ENCODE measurements around the gene PLEKHG5. TPM values are rescaled to one million over a fixed set of nuclear protein-coding genes. Genes with fewer than 3 reads are reported as not detected.
"Not testable (repeated sequence)": the region's sequence is repeated elsewhere in the genome, so short reads cannot be mapped to it uniquely, and the experiment has no call there.

Gene PLEKHG5
- total and polyA plus RNA-seq, 3 experiments from 2014 or later = 1.0 to 2.6 (median 2.2) TPM

DNA sequence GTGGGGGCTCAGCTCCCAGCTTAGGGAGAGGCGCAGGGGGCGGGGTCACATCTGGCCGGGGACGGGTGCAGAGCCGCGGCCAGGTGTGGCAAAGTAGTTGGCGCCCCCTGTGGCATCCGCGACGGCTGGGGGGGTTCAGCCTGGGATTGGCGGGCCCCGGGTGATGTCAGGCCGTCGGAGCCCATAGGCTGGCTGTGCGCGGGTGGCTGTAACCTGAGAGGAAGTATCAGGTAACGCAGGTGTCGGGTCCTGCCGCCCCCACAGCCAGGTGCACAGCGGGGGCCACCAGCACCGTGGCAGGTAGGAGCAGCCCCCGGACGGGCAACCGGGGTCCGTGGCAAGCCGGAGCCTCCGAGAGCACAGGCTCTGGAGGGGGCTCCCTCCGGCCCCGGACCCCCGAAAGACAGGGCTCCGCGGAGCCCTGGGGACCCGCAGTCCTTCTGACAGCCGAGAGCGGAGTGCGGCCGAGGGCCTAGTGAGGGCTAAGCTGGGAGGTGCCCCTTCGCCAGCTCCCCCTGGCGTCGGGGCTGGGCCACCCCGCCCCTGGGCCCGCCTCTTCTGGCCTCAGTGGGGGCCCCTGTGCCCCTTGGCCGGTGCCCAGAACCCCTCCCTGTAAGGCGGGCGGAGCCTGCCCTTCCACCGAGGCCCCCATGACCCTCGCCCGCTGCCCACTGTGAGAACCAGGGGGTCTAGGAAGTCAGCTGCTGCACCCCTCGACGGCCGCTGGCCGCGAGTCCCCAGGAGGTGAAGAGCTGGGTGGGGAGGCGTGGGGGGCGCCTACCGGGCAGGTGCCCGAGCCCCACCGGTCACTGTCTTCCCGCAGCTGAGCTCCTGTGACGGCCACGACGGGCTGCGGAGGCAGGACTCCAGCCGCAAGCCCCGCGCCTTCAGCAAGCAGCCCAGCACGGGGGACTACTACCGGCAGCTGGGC is 43.4 kb downstream of the PLEKHG5 start:
- Mint-ChIP-seq H3K27ac (peak overlapping the region in 1 of 8 donors; percentile 63), H3K4me3 (peak overlapping the region; percentile 50 to 87 (median 72)), H3K27me3 (peaks cover 39 to 57% of the 10 kb centered on the region in 2 donors), H3K36me3 (peaks cover 0 to 4% (median 0%) of the 10 kb centered on the region in 3 donors), H3K9me3 (no peaks in the 10 kb centered on the region), H3K4me1 (peaks cover under 1 to 29% (median 14%) of the 10 kb centered on the region in 3 donors)
- Histone ChIP-seq H3K4me3 (ENCODE audit: low read length) (peak overlapping the region; percentile 22), H3K9me3 (ENCODE audit: low read length) (no peaks in the 10 kb centered on the region), H3K27me3 (ENCODE audit: insufficient read depth, low read length, poor library complexity, severe bottlenecking) (peaks cover 29% of the 10 kb centered on the region), H3K4me1 (ENCODE audit: insufficient read depth, low read length) (peaks cover 13% of the 10 kb centered on the region), H3K27ac (ENCODE audit: low read depth, low read length) (no peak overlapping the region), H3K36me3 (ENCODE audit: insufficient read depth, low read length) (no peaks in the 10 kb centered on the region)
- ChIA-PET CTCF (interaction anchor here (1.0 to 3.0 kb wide), 8 partner anchors 9 to 41 kb away, joined by 3 to 21 read pairs (median 8); partner anchors contain the start of gene TNFRSF25), POLR2A (interaction anchor here (1.0 to 2.8 kb wide), 2 partner anchors 12 to 43 kb away, joined by 3 to 21 read pairs; no protein-coding TSS in a partner anchor)
- DNase-seq = peak; percentile 35 to 75 (median 58)

DNA sequence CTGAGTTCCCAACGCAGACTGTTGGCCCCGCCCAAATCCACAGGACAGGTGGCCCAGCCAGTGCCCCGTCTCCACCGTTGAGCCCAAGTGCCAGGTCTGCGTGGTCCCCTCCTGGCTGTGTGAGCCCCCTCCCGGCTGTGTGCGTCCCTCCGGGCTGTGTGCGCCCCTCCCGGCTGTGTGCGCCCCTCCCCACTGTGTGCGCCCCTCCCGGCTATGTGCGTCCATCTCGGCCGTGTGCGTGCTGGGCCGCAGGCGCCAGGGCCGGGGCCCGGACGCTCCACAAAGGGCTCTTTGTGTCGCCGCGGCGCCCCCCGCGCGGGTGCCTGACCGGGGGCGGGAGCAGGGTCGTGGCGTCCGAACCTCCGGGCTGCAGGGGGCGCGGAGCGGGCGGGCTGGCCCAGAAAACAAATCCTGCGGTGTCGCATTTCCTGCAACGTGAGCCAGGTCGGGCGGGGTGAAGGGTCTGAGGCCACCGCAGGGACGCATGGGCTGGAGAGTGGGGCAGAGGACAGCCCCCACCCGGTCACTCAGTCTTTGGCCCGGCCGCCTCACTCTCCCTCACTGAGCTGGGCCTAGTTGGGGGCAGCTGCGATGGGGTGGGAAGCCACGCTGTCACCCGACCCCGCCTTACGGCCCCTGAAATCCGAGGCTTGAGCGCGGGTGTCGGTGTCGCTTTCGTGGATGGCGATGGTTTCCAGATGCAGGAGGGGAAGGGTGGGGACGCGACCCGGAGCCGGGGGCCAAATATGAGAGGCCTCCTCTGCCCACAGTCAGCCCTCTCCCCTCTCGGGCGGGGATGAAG is 44.2 kb downstream of the PLEKHG5 start:
- no peaks in the 10 kb centered on the region for H3K9me3 Mint-ChIP-seq
- Histone ChIP-seq H3K27ac (ENCODE audit: low read depth, low read length) (no peak overlapping the region), H3K9me3 (ENCODE audit: low read length) (no peaks in the 10 kb centered on the region), H3K4me3 (ENCODE audit: low read length) (peak overlapping the region; percentile 22), H3K4me1 (ENCODE audit: insufficient read depth, low read length) (peaks cover 13% of the 10 kb centered on the region), H3K36me3 (ENCODE audit: insufficient read depth, low read length) (no peaks in the 10 kb centered on the region), H3K27me3 (ENCODE audit: insufficient read depth, low read length, poor library complexity, severe bottlenecking) (peaks cover 29% of the 10 kb centered on the region)
- H3K27ac Mint-ChIP-seq = peak overlapping the region in 2 of 8 donors; percentile 33 to 63
- no peak for DNase-seq
- H3K4me1 Mint-ChIP-seq = peaks cover 0 to 27% (median 14%) of the 10 kb centered on the region in 3 donors
- H3K36me3 Mint-ChIP-seq = peaks cover 0 to 4% (median 0%) of the 10 kb centered on the region in 3 donors
- H3K4me3 Mint-ChIP-seq = peak overlapping the region; percentile 50 to 87 (median 72)
- ChIA-PET POLR2A (interaction anchor here (0.6 kb wide), 1 partner anchor 39 kb away, joined by 3 read pairs; no protein-coding TSS in a partner anchor), CTCF (interaction anchor here (1.1 to 3.0 kb wide), 8 partner anchors 7 to 33 kb away, joined by 3 to 21 read pairs (median 6); partner anchors contain the start of gene TNFRSF25)
- H3K27me3 Mint-ChIP-seq = peaks cover 39 to 51% of the 10 kb centered on the region in 2 donors

DNA sequence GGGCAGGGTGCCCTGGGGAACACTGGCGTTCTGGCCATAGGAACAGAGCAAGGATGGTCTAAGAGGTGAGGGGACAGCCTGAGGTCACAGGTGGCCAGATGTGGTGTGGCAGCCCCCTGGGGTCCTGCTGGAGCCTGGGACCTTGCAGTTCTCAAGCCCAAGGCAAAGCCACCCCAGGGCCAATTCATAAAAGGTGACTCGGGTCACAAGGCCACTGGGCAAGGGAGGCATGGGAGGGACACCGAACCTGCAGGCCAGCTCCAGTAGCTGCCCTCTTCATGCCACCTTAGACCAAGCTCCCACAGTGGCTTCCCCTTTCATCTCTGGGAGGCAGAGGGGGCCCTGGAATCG is 44.8 kb downstream of the PLEKHG5 start:
- Mint-ChIP-seq H3K27ac (no peak overlapping the region), H3K9me3 (no peaks in the 10 kb centered on the region), H3K36me3 (peaks cover 0 to 4% (median 0%) of the 10 kb centered on the region in 3 donors), H3K4me3 (peak overlapping the region in 3 of 7 donors; percentile 12 to 81 (median 61)), H3K27me3 (peaks cover 38 to 50% of the 10 kb centered on the region in 2 donors), H3K4me1 (peaks cover 0 to 27% (median 14%) of the 10 kb centered on the region in 3 donors)
- Histone ChIP-seq H3K9me3 (ENCODE audit: low read length) (no peaks in the 10 kb centered on the region), H3K4me1 (ENCODE audit: insufficient read depth, low read length) (peaks cover 13% of the 10 kb centered on the region), H3K36me3 (ENCODE audit: insufficient read depth, low read length) (no peaks in the 10 kb centered on the region), H3K27ac (ENCODE audit: low read depth, low read length) (no peak overlapping the region), H3K4me3 (ENCODE audit: low read length) (no peak overlapping the region), H3K27me3 (ENCODE audit: insufficient read depth, low read length, poor library complexity, severe bottlenecking) (peaks cover 29% of the 10 kb centered on the region)
- CTCF ChIA-PET = interaction anchor here (1.4 to 2.6 kb wide), 6 partner anchors 8 to 44 kb away, joined by 3 to 8 read pairs (median 4); no protein-coding TSS in a partner anchor
- POLR2A ChIA-PET = interaction anchor here (0.6 kb wide), 1 partner anchor 40 kb away, joined by 3 read pairs; no protein-coding TSS in a partner anchor
- DNase-seq = no peak

DNA sequence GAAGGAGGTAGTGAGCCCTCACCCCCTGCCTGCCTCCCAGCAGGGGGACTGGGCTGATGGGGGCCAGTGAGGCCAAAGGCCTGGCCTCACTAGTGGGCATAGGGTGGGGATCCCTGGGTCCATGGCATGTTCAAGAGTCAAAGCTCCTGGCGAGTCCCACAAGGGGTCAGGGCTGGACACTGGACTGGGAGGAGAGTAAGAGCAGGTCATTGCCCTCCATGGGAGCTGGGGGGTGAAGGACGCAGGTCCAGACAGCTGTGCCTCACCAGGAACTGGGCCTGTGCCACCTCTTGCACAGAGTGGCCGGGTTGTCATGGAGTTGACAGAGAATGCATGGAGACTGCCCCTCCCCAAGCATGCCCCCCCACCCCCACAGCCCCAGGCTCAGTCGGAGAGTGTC is 45.5 kb downstream of the PLEKHG5 start:
- H3K36me3 Mint-ChIP-seq; H3K36me3 ChIP-seq (ENCODE audit: insufficient read depth, low read length); H3K27ac ChIP-seq (ENCODE audit: low read depth, low read length); H3K4me3 Mint-ChIP-seq; H3K9me3 Mint-ChIP-seq; DNase-seq; H3K27ac Mint-ChIP-seq; H3K9me3 ChIP-seq (ENCODE audit: low read length); H3K4me3 ChIP-seq (ENCODE audit: low read length); POLR2A ChIA-PET: not testable (repeated sequence)
- Histone ChIP-seq H3K27me3 (ENCODE audit: insufficient read depth, low read length, poor library complexity, severe bottlenecking) (peaks cover 24% of the 10 kb centered on the region), H3K4me1 (ENCODE audit: insufficient read depth, low read length) (peaks cover 13% of the 10 kb centered on the region)
- peaks cover 40 to 53% of the 10 kb centered on the region in 2 donors for H3K27me3 Mint-ChIP-seq
- H3K4me1 Mint-ChIP-seq = peaks cover 0 to 27% (median 16%) of the 10 kb centered on the region in 3 donors
- CTCF ChIA-PET = interaction anchor here (1.4 to 1.6 kb wide), 5 partner anchors 8 to 44 kb away, joined by 3 to 7 read pairs (median 4); no protein-coding TSS in a partner anchor

DNA sequence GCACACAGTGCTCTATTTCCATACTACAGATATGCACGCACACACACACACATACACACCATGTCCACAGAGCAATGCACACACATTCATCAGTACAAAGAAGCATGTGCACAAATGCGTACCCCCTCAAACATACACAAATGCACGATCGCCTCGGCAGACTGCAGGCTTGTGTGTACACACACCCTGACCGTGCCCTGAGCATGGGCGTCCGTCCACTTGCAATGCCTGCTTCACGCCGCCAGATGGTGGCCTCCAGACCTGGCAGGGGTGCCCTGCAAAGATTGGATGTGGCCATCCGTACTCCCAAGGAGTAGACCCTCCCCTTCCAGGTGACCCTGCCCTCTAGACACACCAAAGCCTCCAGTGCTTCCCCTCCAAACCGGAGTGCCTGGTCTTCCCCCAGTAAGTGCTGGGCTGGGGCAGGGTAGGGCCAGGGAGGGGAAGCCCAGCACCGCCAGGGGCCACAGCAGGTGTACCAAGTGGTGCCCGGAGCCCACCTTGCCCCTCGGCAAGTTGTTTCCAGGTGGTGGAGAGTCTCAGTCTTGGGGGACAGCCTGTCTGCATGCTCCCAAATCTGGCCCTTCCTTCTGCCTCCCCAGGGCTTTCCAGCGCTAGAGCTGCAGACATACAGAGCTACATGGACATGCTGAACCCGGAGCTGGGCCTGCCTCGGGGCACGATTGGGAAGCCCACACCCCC is 46.3 kb downstream of the PLEKHG5 start:
- Mint-ChIP-seq H3K27me3 (peaks cover 38 to 47% of the 10 kb centered on the region in 2 donors), H3K27ac (peak overlapping the region in 1 of 8 donors; percentile 7), H3K4me1 (peaks cover 0 to 27% (median 17%) of the 10 kb centered on the region in 3 donors), H3K36me3 (peaks cover 0 to 4% (median 0%) of the 10 kb centered on the region in 3 donors), H3K4me3 (peak overlapping the region in 3 of 7 donors; percentile 3 to 28 (median 9)), H3K9me3 (no peaks in the 10 kb centered on the region)
- Histone ChIP-seq H3K9me3 (ENCODE audit: low read length) (no peaks in the 10 kb centered on the region), H3K27me3 (ENCODE audit: insufficient read depth, low read length, poor library complexity, severe bottlenecking) (peaks cover 20% of the 10 kb centered on the region), H3K36me3 (ENCODE audit: insufficient read depth, low read length) (no peaks in the 10 kb centered on the region), H3K27ac (ENCODE audit: low read depth, low read length) (no peak overlapping the region), H3K4me1 (ENCODE audit: insufficient read depth, low read length) (peaks cover 13% of the 10 kb centered on the region), H3K4me3 (ENCODE audit: low read length) (no peak overlapping the region)
- DNase-seq = peak in 1 of 5 donors; percentile 66
- ChIA-PET POLR2A (no interaction called here), CTCF (interaction anchor here (1.4 to 1.6 kb wide), 3 partner anchors 9 to 45 kb away, joined by 3 to 5 read pairs (median 4); no protein-coding TSS in a partner anchor)

DNA sequence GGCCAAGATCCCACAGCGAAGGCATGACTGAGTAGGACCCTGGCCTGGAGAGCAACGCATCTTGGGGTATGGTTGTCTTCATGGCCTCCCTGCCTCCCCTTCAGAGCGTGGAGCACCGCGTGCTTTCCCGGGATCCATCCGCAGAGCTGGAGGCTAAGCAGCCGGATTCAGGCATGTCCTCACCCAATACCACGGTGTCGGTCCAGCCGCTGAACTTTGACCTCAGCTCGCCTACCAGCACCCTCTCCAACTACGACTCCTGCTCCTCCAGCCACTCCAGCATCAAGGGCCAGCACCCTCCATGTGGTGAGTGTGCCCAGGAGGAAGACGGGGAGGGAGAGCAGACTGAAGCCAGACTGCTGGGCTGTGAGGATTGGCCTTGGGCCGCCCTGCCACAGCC is 47.1 kb downstream of the PLEKHG5 start:
- peaks cover 2 to 26% (median 15%) of the 10 kb centered on the region in 3 donors for H3K4me1 Mint-ChIP-seq
- no peak overlapping the region for H3K4me3 Mint-ChIP-seq
- Histone ChIP-seq H3K4me3 (ENCODE audit: low read length) (no peak overlapping the region), H3K9me3 (ENCODE audit: low read length) (no peaks in the 10 kb centered on the region), H3K27me3 (ENCODE audit: insufficient read depth, low read length, poor library complexity, severe bottlenecking) (peaks cover 19% of the 10 kb centered on the region), H3K27ac (ENCODE audit: low read depth, low read length) (no peak overlapping the region), H3K4me1 (ENCODE audit: insufficient read depth, low read length) (peaks cover 11% of the 10 kb centered on the region), H3K36me3 (ENCODE audit: insufficient read depth, low read length) (no peaks in the 10 kb centered on the region)
- CTCF ChIA-PET = interaction anchor here (0.8 kb wide), 1 partner anchor 10 kb away, joined by 4 read pairs; no protein-coding TSS in a partner anchor
- no peak for DNase-seq
- peak overlapping the region in 1 of 8 donors; percentile 42 for H3K27ac Mint-ChIP-seq
- POLR2A ChIA-PET = no interaction called here
- peaks cover 36 to 45% of the 10 kb centered on the region in 2 donors for H3K27me3 Mint-ChIP-seq
- H3K9me3 Mint-ChIP-seq = no peaks in the 10 kb centered on the region
- H3K36me3 Mint-ChIP-seq = peaks cover 0 to 4% (median 0%) of the 10 kb centered on the region in 3 donors

Measured in CD8-positive, alpha-beta memory T cell (primary cell).